ENCODE data around the gene ITGA4.

The ITGA4 gene

DNA sequence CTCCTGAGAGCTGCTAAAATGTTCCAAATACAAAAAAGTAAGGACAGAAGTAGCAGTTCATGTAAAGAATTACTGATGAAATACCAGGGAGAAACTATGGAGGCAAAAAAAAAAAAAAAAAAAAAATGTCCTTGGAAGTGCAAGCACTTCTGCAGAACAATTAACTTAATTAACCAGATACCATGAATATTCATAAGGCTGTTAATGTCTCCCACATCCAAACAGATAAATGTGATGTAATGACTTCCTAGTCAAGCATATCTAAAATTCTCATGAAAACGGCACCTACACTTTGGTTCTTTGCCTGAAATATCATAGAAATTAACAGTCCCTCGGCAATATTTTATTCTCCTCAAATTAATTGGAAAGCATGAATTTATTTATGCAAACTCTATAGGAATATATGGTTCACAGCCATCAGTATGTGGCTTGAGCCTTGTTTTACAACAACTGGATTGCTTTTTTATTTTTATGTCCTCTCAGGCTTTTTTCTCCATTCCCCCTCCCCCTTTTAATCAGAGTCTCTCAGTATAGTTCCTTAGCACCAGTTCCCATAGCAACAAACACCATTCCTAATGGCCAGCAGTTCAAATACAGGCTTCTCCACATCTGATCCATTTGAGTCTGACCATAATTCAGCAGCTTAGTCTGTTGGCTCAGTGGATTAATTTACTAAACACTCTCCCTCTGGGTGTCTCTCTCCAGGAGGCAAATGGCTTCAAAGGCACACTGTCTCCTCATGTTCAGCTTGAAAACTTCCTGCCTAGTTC is 97.1 kb downstream of the ITGA4 start:
- TF ChIP-seq, protein P1, sequence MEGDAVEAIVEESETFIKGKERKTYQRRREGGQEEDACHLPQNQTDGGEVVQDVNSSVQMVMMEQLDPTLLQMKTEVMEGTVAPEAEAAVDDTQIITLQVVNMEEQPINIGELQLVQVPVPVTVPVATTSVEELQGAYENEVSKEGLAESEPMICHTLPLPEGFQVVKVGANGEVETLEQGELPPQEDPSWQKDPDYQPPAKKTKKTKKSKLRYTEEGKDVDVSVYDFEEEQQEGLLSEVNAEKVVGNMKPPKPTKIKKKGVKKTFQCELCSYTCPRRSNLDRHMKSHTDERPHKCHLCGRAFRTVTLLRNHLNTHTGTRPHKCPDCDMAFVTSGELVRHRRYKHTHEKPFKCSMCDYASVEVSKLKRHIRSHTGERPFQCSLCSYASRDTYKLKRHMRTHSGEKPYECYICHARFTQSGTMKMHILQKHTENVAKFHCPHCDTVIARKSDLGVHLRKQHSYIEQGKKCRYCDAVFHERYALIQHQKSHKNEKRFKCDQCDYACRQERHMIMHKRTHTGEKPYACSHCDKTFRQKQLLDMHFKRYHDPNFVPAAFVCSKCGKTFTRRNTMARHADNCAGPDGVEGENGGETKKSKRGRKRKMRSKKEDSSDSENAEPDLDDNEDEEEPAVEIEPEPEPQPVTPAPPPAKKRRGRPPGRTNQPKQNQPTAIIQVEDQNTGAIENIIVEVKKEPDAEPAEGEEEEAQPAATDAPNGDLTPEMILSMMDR (IDR thresholded peaks at IDR 0.05; ENCODE audit: low read depth, low read length), result no peak
- DNase-seq (ENCODE audit: extremely low read depth, low read depth), result no peak

DNA sequence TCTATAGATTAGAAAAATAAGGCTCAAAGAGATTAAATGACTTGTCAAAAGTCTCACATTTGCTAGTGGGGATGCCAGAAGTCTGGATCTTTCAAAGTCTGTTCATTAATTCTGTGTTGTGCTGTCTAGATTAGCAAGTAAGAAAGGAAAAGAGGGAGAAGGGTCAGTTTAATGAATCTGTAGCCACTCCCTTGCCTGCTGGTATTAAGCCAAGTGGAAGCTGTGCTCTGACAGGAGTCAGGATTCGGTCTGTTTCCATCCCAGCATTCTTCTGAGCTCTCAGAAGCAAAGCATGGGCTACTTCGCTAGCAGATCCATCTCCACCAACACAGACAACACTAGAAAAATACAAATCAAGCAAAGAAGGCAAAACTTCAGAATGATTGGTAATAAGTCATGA is 101.2 kb downstream of the ITGA4 start:
- TF ChIP-seq, protein P1 (IDR thresholded peaks at IDR 0.05; ENCODE audit: low read depth, low read length), result no peak
- no peak for DNase-seq (ENCODE audit: extremely low read depth, low read depth)

DNA sequence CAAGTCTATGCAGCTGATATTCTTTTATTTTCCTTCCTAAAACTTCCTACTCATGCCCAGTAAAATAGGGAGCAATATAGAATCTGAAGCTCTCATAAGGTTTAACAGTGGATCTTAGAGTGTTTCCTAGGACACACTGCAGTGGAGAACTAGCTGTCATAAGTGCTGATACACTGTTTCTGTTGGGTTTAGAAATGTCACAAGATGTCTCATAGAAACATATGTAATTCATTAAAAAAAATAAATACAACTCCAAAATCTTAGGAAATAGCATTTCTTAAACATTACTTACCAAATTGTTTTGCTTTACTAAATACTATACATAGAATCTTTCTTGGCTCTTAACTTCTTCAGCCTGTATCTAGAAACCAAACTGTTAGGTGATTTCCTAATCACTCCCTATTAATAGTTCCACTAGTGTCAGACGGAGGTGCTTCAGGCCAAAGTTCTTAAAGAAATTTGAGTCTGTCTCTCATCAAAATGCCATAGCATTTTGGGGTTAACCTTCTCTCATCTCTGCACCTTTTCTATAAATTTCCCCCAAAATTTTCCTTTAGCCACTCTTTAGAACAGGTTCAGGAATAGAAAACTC is 106.0 kb downstream of the ITGA4 start:
- DNase-seq (ENCODE audit: extremely low read depth, low read depth), result peak; percentile 19
- TF ChIP-seq, protein P1 (IDR thresholded peaks at IDR 0.05; ENCODE audit: low read depth, low read length), result no peak

GRCh38 chr2:181566334-181567032 is 109.3 kb downstream of the ITGA4 start:
- TF ChIP-seq, protein P1 (IDR thresholded peaks at IDR 0.05; ENCODE audit: low read depth, low read length), result no peak
- DNase-seq (ENCODE audit: extremely low read depth, low read depth), result no peak

GRCh38 chr2:181570059-181570458 is 112.9 kb downstream of the ITGA4 start:
- TF ChIP-seq, protein P1 (IDR thresholded peaks at IDR 0.05; ENCODE audit: low read depth, low read length), result no peak
- no peak for DNase-seq (ENCODE audit: extremely low read depth, low read depth)

- TF ChIP-seq, protein P1 (IDR thresholded peaks at IDR 0.05; ENCODE audit: low read depth, low read length), result peak; percentile 34
- no peak for DNase-seq (ENCODE audit: extremely low read depth, low read depth)
These were observed 113.9 kb downstream of the ITGA4 start for GRCh38 chr2:181570833-181571661.
